Spleen (tissue), 13 donors: ENCODE data around the gene RECQL. TPM values are rescaled to one million over a fixed set of nuclear protein-coding genes. Genes with fewer than 3 reads are reported as not detected.
A peak's percentile ranks its signal among the peaks of the same experiment; 100 is the strongest.

Source experiments
- DNase-seq: peaks from one replicate; pipeline ENCODE4 v3.0.0-alpha.2; 2020
- H3K27ac ChIP-seq, 8 donors: fragments of 200-600 bp; sonication (generic) in 7 of 8; 1 replicate in 4 of 8; 2 replicates in 4 of 8; pipeline versions ENCODE4 v1.5.0 to v1.8.0; 2016 to 2021; ENCODE audit warnings: inconsistent platforms in 4 of 8, mild to moderate bottlenecking in 4 of 8, moderate library complexity in 1 of 8
- H3K27me3 ChIP-seq, 7 donors: fragments of 200-600 bp; sonication (generic) in 6 of 7; replicated peaks in 1 of 7; 1 replicate in 4 of 7; 2 replicates in 3 of 7; pipeline versions ENCODE4 v1.5.0 to v1.8.0; 2016 to 2021; ENCODE audit warnings: inconsistent platforms in 3 of 7, mild to moderate bottlenecking in 1 of 7
- H3K36me3 ChIP-seq, 6 donors: fragments of 200-600 bp; sonication (generic) in 5 of 6; 1 replicate in 4 of 6; 2 replicates in 2 of 6; pipeline versions ENCODE4 v1.5.0 to v1.8.0; 2016 to 2021; ENCODE audit warnings: inconsistent platforms in 2 of 6
- H3K4me1 ChIP-seq, 6 donors: fragments of 200-600 bp; sonication (generic) in 5 of 6; 1 replicate in 3 of 6; 2 replicates in 3 of 6; pipeline versions ENCODE4 v1.5.0 to v1.8.0; 2016 to 2021; ENCODE audit warnings: inconsistent platforms in 3 of 6
- H3K4me3 ChIP-seq, 8 donors: fragments of 200-600 bp; sonication (generic) in 7 of 8; 1 replicate in 4 of 8; 2 replicates in 4 of 8; pipeline versions ENCODE4 v1.5.0 to v1.8.0; 2016 to 2021; ENCODE audit warnings: inconsistent platforms in 4 of 8, mild to moderate bottlenecking in 4 of 8, moderate library complexity in 2 of 8
- H3K9me3 ChIP-seq, 8 donors: fragments of 200-600 bp; sonication (generic) in 7 of 8; 1 replicate in 4 of 8; 2 replicates in 4 of 8; pipeline versions ENCODE4 v1.5.0 to v1.8.0; 2016 to 2021; ENCODE audit warnings: inconsistent platforms in 4 of 8
- POLR2A ChIP-seq, 3 donors: fragments of 450-650 bp; IDR thresholded peaks; one replicate each; pipeline ENCODE4 v1.5.1; 2017; ENCODE audit warnings: antibody characterized with exemption in 3 of 3, mild to moderate bottlenecking in 1 of 3
- POLR2AphosphoS5 ChIP-seq, 3 donors: sonication (generic); formaldehyde crosslinking; IDR thresholded peaks; one replicate each; pipeline ENCODE4 v1.5.1; 2017; ENCODE audit warnings: antibody characterized with exemption in 3 of 3
- WGBS, 5 donors: extraction: QIAGEN DNeasy Blood & Tissue Kit in 3 of 5; methylation state at CpG; one replicate each; pipeline versions ENCODE4 v1.1.5 to v1.1.7; 2013 to 2018; 5-methylcytosine and 5-hydroxymethylcytosine counted together
- intact Hi-C: fragments of 100-400 bp; cut with DNase I; formaldehyde crosslinking; loops from one replicate; pipeline ENCODE4 v1.15.0; 2023; ENCODE audit warnings: low total_unique reads
- long read RNA-seq, 2 donors: transcript quantifications; one replicate each; lab custom pipeline, GENCODE V29; 2026
- polyA plus RNA-seq, 3 donors: library from polyadenylated mRNA; stranded (reverse); fragments of 200-250 nt; gene quantifications; one replicate each; pipeline ENCODE4 v1.2.1, GENCODE V29; 2013
- total RNA-seq, 7 donors: library from RNA; depleted of rRNA in 3 of 7; stranded (reverse); fragments of >200 nt in 3 of 7; fragmentation: NEBNext Ultra II Directional in 4 of 7; extraction: Animal tissue kit (Norgen Biotek cat#: 25700) in 4 of 7; gene quantifications; one replicate each; pipeline versions ENCODE4 v1.1.0 to v1.2.1, GENCODE V29; 2016 to 2021
- TF ChIP-seq, protein P1 (sequence below), 11 experiments: fragments of 200-600 bp in 7 of 11; fragments of 450-650 bp in 4 of 11; sonication (generic) in 4 of 11; IDR thresholded peaks in 8 of 11; conservative IDR thresholded peaks in 3 of 11; 1 replicate in 7 of 11; 2 replicates in 4 of 11; pipeline versions ENCODE4 v1.4.0 to v1.8.0; 2016 to 2021; ENCODE audit warnings: antibody characterized with exemption in 11 of 11, inconsistent platforms in 4 of 11, mild to moderate bottlenecking in 1 of 11
- donor health status: healthy with polysubstance abuse.
- donor health status: DM: no; HTN: no; CAD: no; lungs with moderate emphysema.
- donor health status: DM: no; HTN: no; CAD: no.
- donor health status: Bipolar disorder and iron deficiency.
- donor health status: healthy.
- donor health status: DM: no; HTN: no; CAD: no.
- donor health status: DM: yes; HTN: yes; CAD: no.

Gene RECQL, protein sequence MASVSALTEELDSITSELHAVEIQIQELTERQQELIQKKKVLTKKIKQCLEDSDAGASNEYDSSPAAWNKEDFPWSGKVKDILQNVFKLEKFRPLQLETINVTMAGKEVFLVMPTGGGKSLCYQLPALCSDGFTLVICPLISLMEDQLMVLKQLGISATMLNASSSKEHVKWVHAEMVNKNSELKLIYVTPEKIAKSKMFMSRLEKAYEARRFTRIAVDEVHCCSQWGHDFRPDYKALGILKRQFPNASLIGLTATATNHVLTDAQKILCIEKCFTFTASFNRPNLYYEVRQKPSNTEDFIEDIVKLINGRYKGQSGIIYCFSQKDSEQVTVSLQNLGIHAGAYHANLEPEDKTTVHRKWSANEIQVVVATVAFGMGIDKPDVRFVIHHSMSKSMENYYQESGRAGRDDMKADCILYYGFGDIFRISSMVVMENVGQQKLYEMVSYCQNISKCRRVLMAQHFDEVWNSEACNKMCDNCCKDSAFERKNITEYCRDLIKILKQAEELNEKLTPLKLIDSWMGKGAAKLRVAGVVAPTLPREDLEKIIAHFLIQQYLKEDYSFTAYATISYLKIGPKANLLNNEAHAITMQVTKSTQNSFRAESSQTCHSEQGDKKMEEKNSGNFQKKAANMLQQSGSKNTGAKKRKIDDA
- 10 to 100 TPM; 37.9 to 57.3 (median 47.2) TPM for total RNA-seq
- 10 to 100 TPM; 20.1 to 25.6 (median 22.4) TPM for polyA plus RNA-seq
- long read RNA-seq, donor 1, partial matches to known transcripts: 0 of 2 reads
- long read RNA-seq, donor 1, other reads (novel, unspliced or antisense): 0 of 2 reads
- long read RNA-seq, donor 2: 0 reads

DNA sequence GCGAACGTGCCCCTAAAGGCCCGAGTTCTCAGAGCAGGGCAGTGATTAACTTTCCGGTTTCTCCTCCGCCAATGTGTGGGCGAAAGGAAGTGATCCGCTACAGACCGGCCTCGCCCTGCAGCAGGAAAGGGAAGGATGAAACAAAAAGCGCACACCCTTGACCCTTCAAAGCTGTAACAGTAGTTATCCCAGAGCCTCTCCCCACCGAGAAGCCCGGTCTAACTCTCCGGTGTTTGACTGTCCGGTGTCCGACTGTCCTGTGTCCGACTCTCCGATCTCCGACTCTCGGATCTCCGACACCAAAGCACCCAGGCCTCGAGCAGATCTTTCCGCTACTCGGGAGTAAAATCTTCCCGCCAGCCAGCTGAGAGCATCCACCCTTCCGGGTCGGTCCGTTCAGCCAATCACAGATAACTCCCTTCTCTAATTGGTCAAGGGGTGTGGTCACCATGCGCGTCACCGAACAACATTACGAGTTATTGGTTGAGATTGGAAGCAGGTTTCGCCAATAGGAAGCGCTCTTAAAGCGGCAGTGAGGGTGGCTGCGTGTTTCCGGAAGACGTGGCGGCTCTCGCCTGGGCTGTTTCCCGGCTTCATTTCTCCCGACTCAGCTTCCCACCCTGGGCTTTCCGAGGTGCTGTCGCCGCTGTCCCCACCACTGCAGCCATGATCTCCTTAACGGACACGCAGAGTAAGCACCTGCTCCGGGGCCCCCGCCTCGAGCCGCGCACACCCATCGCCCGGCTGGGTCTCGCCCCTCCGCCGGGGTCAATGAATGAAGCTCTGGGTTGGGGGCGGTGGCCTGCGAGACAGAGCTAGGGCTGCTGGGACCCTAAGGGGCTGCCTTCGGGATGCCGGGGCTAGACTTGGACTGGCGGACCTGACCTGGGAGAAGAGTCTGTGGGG is at the start of gene RECQL, which contains the start of gene GOLT1B:
TSS of gene RECQL (minus strand) at position 378 of the 906 bp plus-strand sequence. CDS start 2,065 bp downstream, outside the sequence.
TSS of gene GOLT1B (plus strand) at position 532 of the 906 bp plus-strand sequence. CDS start at position 667, 135 bp downstream.
- WGBS, 5 donors: 0 to 1% (median 0%) methylated on average over 53 to 61 of the region's 61 CpGs
- peak within 1 kb of the TSS; percentile 85 to 93 (median 90) for H3K27ac ChIP-seq
- no peaks in the 10 kb centered on the region for H3K27me3 ChIP-seq
- H3K36me3 ChIP-seq: peaks cover 2 to 27% (median 23%) of the 10 kb centered on the region in 6 donors
- peaks cover 39 to 82% (median 62%) of the 10 kb centered on the region in 6 donors for H3K4me1 ChIP-seq
- peak; percentile 86 to 91 (median 87) for TF ChIP-seq POLR2AphosphoS5 (IDR thresholded peaks at IDR 0.05)
- TF ChIP-seq, protein P1, sequence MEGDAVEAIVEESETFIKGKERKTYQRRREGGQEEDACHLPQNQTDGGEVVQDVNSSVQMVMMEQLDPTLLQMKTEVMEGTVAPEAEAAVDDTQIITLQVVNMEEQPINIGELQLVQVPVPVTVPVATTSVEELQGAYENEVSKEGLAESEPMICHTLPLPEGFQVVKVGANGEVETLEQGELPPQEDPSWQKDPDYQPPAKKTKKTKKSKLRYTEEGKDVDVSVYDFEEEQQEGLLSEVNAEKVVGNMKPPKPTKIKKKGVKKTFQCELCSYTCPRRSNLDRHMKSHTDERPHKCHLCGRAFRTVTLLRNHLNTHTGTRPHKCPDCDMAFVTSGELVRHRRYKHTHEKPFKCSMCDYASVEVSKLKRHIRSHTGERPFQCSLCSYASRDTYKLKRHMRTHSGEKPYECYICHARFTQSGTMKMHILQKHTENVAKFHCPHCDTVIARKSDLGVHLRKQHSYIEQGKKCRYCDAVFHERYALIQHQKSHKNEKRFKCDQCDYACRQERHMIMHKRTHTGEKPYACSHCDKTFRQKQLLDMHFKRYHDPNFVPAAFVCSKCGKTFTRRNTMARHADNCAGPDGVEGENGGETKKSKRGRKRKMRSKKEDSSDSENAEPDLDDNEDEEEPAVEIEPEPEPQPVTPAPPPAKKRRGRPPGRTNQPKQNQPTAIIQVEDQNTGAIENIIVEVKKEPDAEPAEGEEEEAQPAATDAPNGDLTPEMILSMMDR (IDR thresholded peaks at IDR 0.05 in 8 of 11, conservative IDR thresholded peaks at IDR 0.05 in 3 of 11): peak in 3 of 11 experiments; percentile 6 to 16 (median 15)
- peak in 1 of 3 donors; percentile 41 for TF ChIP-seq POLR2A (IDR thresholded peaks at IDR 0.05)
- intact Hi-C loops: no loop called here
- no peaks in the 10 kb centered on the region for H3K9me3 ChIP-seq
- H3K4me3 ChIP-seq: peak within 1 kb of the TSS; percentile 82 to 100 (median 89)
- peak; percentile 93 for DNase-seq

DNA sequence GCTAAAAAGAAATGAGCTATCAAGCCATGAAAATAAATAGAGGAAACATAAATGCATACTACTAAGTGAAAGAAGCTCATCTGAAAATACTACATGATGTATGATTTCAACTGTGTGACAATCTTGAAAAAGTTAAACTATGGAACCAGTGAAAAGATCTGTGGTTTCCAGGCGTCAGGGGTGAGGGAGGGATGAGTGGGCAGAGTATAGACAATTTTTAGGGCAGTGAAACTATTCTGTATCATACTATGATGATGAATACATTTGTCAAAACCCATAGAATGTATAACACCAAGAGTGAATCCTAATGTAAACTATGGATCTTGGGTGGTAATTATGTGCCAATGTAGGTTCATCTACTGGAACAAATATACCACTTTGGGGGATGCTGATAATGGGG is 46.0 kb upstream of the RECQL start:
- intact Hi-C loops: no loop called here
- Histone ChIP-seq H3K36me3 (no peaks in the 10 kb centered on the region), H3K27ac (no peak overlapping the region), H3K4me3 (no peak overlapping the region), H3K27me3 (no peaks in the 10 kb centered on the region), H3K4me1 (no peaks in the 10 kb centered on the region), H3K9me3 (no peaks in the 10 kb centered on the region)
- 56 to 72% (median 60%) methylated on average over 1 of the region's 1 CpG for WGBS, 5 donors
- no peak for DNase-seq
- no peak for TF ChIP-seq POLR2A (IDR thresholded peaks at IDR 0.05)
- no peak for TF ChIP-seq POLR2AphosphoS5 (IDR thresholded peaks at IDR 0.05)
- TF ChIP-seq, protein P1 (IDR thresholded peaks at IDR 0.05 in 8 of 11, conservative IDR thresholded peaks at IDR 0.05 in 3 of 11): no peak

DNA sequence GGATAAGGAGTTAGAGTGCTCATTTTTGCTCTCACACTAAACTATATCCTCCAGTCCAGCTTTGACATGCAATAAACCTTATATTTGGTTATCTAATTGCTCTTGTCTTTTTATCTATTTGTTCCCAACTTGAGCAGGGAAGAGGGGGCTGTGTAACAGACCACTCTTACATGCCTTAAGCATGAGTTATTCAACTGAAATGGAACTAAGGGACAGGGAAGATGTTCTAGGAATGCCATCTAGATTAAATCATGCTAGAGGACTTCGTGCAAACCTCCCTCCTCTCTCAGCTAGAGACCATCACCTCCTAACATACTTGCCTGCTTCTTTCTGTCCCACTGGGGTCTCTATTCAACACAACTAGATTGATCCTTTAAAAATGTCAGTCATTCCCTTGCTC is 45.3 kb upstream of the RECQL start:
- H3K27ac ChIP-seq: no peak overlapping the region
- H3K36me3 ChIP-seq: no peaks in the 10 kb centered on the region
- no peaks in the 10 kb centered on the region for H3K27me3 ChIP-seq
- H3K9me3 ChIP-seq: no peaks in the 10 kb centered on the region
- no peaks in the 10 kb centered on the region for H3K4me1 ChIP-seq
- TF ChIP-seq POLR2AphosphoS5 (IDR thresholded peaks at IDR 0.05) (no peak), POLR2A (IDR thresholded peaks at IDR 0.05) (no peak)
- TF ChIP-seq, protein P1 (IDR thresholded peaks at IDR 0.05 in 8 of 11, conservative IDR thresholded peaks at IDR 0.05 in 3 of 11): no peak
- WGBS, 5 donors: 0 to 25% (median 0%) methylated on average over 1 of the region's 1 CpG
- no peak overlapping the region for H3K4me3 ChIP-seq
- intact Hi-C loops: no loop called here
- DNase-seq: no peak
